Hepatocyte (in vitro differentiated cells): ENCODE data around the gene TAF1A. TPM values are rescaled to one million over a fixed set of nuclear protein-coding genes. Genes with fewer than 3 reads are reported as not detected.

Experiments
- DNase-seq: peaks from one replicate; pipeline ENCODE4 v3.0.0-alpha.2; 2016; ENCODE audit warnings: low spot score
- H2AFZ ChIP-seq: fragments of 200-600 bp; sonication (generic); 2 replicates; pipeline ENCODE4 v1.6.0; 2016; ENCODE audit warnings: antibody characterized with exemption, mild to moderate bottlenecking
- H3K27ac ChIP-seq: fragments of 200-600 bp; sonication (generic); 2 replicates; pipeline ENCODE4 v1.5.1; 2016; ENCODE audit warnings: mild to moderate bottlenecking
- H3K27me3 ChIP-seq: fragments of 200-600 bp; sonication (generic); 2 replicates; pipeline ENCODE4 v1.6.1; 2016
- H3K36me3 ChIP-seq: fragments of 200-600 bp; sonication (generic); replicated peaks from 2 replicates; pipeline ENCODE4 v1.5.1; 2016; ENCODE audit warnings: low read depth; ENCODE audit not compliant: insufficient read depth
- H3K4me1 ChIP-seq: fragments of 200-600 bp; sonication (generic); 2 replicates; pipeline ENCODE4 v1.5.1; 2016; ENCODE audit warnings: mild to moderate bottlenecking, moderate library complexity; ENCODE audit not compliant: insufficient read depth
- H3K4me2 ChIP-seq: fragments of 200-600 bp; sonication (generic); 2 replicates; pipeline ENCODE4 v1.6.0; 2016
- H3K4me3 ChIP-seq: fragments of 200-600 bp; sonication (generic); 2 replicates; pipeline ENCODE4 v1.5.1; 2016; ENCODE audit warnings: mild to moderate bottlenecking
- H3K79me2 ChIP-seq: fragments of 200-600 bp; sonication (generic); 2 replicates; pipeline ENCODE4 v1.6.0; 2017; ENCODE audit warnings: mild to moderate bottlenecking
- H3K9me2 ChIP-seq: fragments of 200-600 bp; sonication (generic); replicated peaks from 2 replicates; pipeline ENCODE4 v1.6.0; 2017; ENCODE audit warnings: mild to moderate bottlenecking; ENCODE audit not compliant: insufficient read depth
- H3K9me3 ChIP-seq: fragments of 200-600 bp; sonication (generic); 2 replicates; pipeline ENCODE4 v1.5.1; 2016; ENCODE audit warnings: low read depth, mild to moderate bottlenecking
- H4K20me1 ChIP-seq: fragments of 200-600 bp; sonication (generic); 2 replicates; pipeline ENCODE4 v1.6.0; 2016; ENCODE audit warnings: mild to moderate bottlenecking; ENCODE audit not compliant: insufficient read depth, poor library complexity, severe bottlenecking
- EZH2 ChIP-seq: fragments of 200-600 bp; sonication (generic); IDR thresholded peaks from 2 replicates; pipeline ENCODE4 v1.6.1; 2016; ENCODE audit warnings: antibody characterized with exemption, mild to moderate bottlenecking, borderline replicate concordance
- EZH2phosphoT487 ChIP-seq: fragments of 200-600 bp; sonication (generic); IDR thresholded peaks from one replicate; pipeline ENCODE4 v1.6.1; 2018; ENCODE audit warnings: antibody characterized with exemption, mild to moderate bottlenecking, low read depth, moderate library complexity; ENCODE audit not compliant: unreplicated experiment, severe bottlenecking
- WGBS: methylation state at CpG from one replicate; pipeline ENCODE4 v1.1.6; 2016; ENCODE audit warnings: low lambda C conversion rate; ENCODE audit errors: missing lambda C conversion rate; 5-methylcytosine and 5-hydroxymethylcytosine counted together
- polyA plus RNA-seq: library from polyadenylated mRNA; unstranded; fragments of >200 nt; fragmentation: Nextera tagmentation; extraction: Ambion mirVana; gene quantifications from 2 replicates; pipeline ENCODE4 v1.2.1, GENCODE V29; 2016
- total RNA-seq: library from RNA; depleted of rRNA; stranded (reverse); fragments of >200 nt; gene quantifications from 2 replicates; pipeline ENCODE4 v1.2.3, GENCODE V29; 2014
- TF ChIP-seq, protein P1 (sequence below): fragments of 200-600 bp; sonication (generic); IDR thresholded peaks from 2 replicates; pipeline ENCODE4 v1.5.1; 2016; ENCODE audit warnings: antibody characterized with exemption, mild to moderate bottlenecking; ENCODE audit not compliant: poor library complexity

TAF1A gene
- total and polyA plus RNA-seq, 2 experiments from 2014 or later = 5.2 to 6.5 TPM

DNA sequence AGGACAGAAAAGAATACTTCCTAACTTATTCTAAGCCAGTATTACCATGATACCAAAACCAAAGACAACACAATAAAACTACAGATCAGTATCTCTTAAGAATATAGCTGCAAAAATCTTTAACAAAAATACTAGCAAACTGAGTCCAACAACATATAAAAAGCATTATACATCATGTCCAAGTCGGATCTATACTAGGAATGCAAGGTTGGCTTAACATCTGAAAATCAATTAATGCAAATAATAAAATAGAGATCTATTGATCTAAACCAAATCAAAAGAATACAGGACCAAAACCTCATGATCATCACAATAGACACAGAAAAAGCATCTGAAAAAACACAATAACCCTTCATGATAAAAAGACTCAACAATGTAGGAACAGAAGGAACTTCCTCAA lies 18.9 kb downstream of the TAF1A start:
- Histone ChIP-seq H3K36me3 (no peaks in the 10 kb centered on the region), H3K9me3 (peaks cover 4% of the 10 kb centered on the region), H3K4me1 (no peaks in the 10 kb centered on the region), H3K27me3 (no peaks in the 10 kb centered on the region), H3K4me3 (no peak overlapping the region), H3K27ac (no peak overlapping the region), H3K9me2 (no peaks in the 10 kb centered on the region), H2AFZ (no peak overlapping the region), H3K79me2 (no peaks in the 10 kb centered on the region), H3K4me2 (no peak overlapping the region), H4K20me1 (no peaks in the 10 kb centered on the region)
- WGBS = 89% methylated on average over 1 of the region's 1 CpG
- TF ChIP-seq, protein P1, sequence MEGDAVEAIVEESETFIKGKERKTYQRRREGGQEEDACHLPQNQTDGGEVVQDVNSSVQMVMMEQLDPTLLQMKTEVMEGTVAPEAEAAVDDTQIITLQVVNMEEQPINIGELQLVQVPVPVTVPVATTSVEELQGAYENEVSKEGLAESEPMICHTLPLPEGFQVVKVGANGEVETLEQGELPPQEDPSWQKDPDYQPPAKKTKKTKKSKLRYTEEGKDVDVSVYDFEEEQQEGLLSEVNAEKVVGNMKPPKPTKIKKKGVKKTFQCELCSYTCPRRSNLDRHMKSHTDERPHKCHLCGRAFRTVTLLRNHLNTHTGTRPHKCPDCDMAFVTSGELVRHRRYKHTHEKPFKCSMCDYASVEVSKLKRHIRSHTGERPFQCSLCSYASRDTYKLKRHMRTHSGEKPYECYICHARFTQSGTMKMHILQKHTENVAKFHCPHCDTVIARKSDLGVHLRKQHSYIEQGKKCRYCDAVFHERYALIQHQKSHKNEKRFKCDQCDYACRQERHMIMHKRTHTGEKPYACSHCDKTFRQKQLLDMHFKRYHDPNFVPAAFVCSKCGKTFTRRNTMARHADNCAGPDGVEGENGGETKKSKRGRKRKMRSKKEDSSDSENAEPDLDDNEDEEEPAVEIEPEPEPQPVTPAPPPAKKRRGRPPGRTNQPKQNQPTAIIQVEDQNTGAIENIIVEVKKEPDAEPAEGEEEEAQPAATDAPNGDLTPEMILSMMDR = no peak
- TF ChIP-seq EZH2 = no peak
- DNase-seq = no peak

DNA sequence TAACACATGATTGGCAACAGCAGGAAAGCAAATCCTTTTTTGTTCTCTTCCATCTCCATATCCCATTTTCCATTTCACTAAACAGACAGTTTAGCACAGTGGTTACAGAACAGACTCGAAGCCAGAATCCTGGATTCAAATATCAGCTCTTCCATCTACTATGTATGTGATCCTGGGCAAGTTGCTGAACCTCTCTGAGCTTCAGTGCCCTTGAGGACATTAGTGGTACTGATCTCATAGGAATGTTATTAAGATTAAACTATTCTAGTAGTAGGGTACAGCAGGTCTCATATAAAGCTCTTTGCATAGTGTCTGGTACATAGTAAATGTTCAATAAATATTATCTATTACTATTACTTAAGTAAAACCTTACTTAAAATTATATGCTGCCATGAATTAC lies 28.1 kb downstream of the TAF1A start:
- no peak overlapping the region for H3K4me2 ChIP-seq
- no peak overlapping the region for H2AFZ ChIP-seq
- no peak overlapping the region for H3K4me3 ChIP-seq
- no peaks in the 10 kb centered on the region for H4K20me1 ChIP-seq
- H3K27me3 ChIP-seq = no peaks in the 10 kb centered on the region
- no peaks in the 10 kb centered on the region for H3K4me1 ChIP-seq
- H3K9me3 ChIP-seq = no peaks in the 10 kb centered on the region
- TF ChIP-seq EZH2 (no peak), EZH2phosphoT487 (no peak)
- TF ChIP-seq, protein P1 = no peak
- no peak overlapping the region for H3K27ac ChIP-seq
- 94% methylated on average over 1 of the region's 1 CpG for WGBS
- no peaks in the 10 kb centered on the region for H3K79me2 ChIP-seq
- DNase-seq = no peak
- no peaks in the 10 kb centered on the region for H3K36me3 ChIP-seq
- no peaks in the 10 kb centered on the region for H3K9me2 ChIP-seq

DNA sequence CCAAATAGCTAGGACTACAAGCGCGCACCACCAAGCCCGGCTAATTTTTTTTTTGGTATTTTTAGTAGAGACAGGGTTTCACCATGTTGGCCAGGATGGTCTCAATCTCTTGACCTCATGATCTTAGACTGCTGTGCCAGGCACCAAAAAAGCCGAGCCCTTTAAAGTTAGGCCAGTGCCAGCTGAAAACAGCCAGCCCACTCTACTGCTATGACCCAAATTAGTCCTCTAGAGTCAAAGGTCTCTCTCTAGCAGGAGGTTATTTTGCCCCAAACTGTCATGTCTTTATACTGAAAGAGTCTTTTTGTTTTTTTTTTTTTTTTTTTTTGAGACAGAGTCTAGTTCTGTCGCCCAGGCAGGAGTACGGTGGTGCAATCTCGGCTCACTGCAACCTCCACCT lies 32.2 kb downstream of the TAF1A start:
- no peak for DNase-seq
- Histone ChIP-seq H3K36me3 (no peaks in the 10 kb centered on the region), H3K4me2 (no peak overlapping the region), H3K79me2 (no peaks in the 10 kb centered on the region), H4K20me1 (no peaks in the 10 kb centered on the region), H3K27ac (no peak overlapping the region), H3K27me3 (no peaks in the 10 kb centered on the region), H2AFZ (no peak overlapping the region), H3K4me3 (no peak overlapping the region), H3K9me3 (no peaks in the 10 kb centered on the region), H3K9me2 (no peaks in the 10 kb centered on the region), H3K4me1 (no peaks in the 10 kb centered on the region)
- 98% methylated on average over 7 of the region's 7 CpGs for WGBS
- TF ChIP-seq, protein P1 = no peak
- TF ChIP-seq EZH2phosphoT487 (no peak), EZH2 (no peak)

DNA sequence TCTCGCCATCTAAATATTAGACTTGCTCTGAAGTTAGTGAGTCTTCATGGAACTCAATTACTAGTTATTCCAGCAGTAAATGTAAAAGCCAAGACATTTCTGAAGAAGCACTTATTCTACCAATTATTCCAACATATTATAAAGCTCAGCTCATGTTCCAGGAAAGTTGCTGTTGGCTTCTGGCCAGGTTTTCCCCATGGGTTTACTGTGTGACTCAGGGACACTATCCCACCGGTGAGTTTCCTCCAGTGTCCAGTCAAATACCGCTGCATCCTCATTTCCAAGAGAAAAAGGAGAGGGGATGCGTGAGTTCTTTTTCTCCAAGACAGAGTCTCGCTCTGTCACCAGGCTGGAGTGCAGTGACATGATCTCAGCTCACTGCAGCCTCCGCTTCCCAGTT lies 32.6 kb downstream of the TAF1A start:
- Histone ChIP-seq H3K36me3 (no peaks in the 10 kb centered on the region), H4K20me1 (no peaks in the 10 kb centered on the region), H3K27ac (no peak overlapping the region), H3K79me2 (no peaks in the 10 kb centered on the region), H3K4me1 (no peaks in the 10 kb centered on the region), H3K4me3 (no peak overlapping the region), H2AFZ (no peak overlapping the region), H3K4me2 (no peak overlapping the region), H3K9me2 (no peaks in the 10 kb centered on the region), H3K9me3 (no peaks in the 10 kb centered on the region), H3K27me3 (no peaks in the 10 kb centered on the region)
- DNase-seq = no peak
- 75% methylated on average over 6 of the region's 6 CpGs for WGBS
- TF ChIP-seq, protein P1 = no peak
- TF ChIP-seq EZH2 (no peak), EZH2phosphoT487 (no peak)
